NOMO-1 (cell line): ENCODE results near the gene SERINC1.
"Not testable (repeated sequence)": the region's sequence is repeated elsewhere in the genome, so short reads cannot be mapped to it uniquely, and the experiment has no call there.

ENCODE experiments used
- DNase-seq, 2 experiments: peaks; one replicate each; lab custom pipeline; 2025; ENCODE audit not compliant: unreplicated experiment in 2 of 2; lab: John Stamatoyannopoulos, UW

The SERINC1 gene

GRCh38 chr6:122471107-122472021 lies at the start of gene SERINC1:
SERINC1 (minus strand) TSS chr6:122471807; CDS start chr6:122471737, 70 bp downstream.
- peak; percentile 90 to 91 for DNase-seq

DNA sequence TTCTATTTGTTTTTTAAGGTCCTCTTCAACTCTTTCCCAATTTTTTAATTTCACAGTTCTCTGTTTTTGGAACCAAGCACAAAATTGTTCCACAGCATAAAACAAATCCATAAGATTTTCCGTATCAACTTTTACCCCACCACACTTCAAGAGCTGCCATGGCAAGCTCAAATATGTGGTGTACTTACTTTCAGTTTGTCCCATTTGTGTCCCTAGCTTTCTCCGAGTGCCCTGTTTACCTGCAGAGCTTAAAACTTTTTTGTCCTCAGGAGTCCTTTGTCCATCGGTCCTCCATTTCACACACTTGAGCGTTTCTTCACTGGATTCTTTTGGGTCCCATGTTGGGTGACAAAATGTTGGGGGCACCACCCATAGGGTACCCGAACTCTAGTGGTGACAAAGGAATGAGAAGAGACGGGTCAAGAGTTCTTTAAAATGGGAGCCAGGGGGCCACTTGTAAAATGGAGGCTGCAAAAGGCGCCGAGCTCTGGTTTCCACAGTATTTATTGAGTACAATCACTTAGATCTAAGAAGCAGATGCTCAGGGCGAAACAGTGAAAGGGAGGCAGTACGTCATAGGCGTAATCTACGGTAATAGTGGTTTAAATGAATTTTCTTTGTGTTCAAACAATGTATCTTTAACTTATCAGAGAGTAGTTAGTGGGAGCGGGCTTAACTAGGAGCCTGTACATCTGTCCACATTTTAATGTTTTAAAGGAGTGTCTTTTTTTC lies 39.8 kb upstream of the SERINC1 start:
- no peak for DNase-seq

DNA sequence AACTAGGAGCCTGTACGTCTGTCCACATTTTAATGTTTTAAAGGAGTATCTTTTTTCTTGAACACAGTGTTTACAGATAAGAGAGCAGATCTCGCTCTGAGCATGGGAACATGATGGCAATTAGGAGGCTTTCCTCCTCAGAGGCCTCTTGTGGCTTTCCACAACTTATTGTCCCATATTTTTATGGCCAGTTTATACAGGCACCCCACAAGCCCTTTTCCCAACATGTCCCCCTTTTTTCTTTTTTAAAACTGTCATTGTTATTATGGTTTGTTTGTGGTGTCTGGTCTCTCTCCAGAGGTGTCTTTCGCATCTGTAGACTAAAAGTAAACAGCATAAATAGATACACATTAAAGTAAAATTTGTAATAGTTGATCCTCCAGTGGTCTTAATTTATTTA lies 33.6 kb upstream of the SERINC1 start:
- not testable (repeated sequence) for DNase-seq

DNA sequence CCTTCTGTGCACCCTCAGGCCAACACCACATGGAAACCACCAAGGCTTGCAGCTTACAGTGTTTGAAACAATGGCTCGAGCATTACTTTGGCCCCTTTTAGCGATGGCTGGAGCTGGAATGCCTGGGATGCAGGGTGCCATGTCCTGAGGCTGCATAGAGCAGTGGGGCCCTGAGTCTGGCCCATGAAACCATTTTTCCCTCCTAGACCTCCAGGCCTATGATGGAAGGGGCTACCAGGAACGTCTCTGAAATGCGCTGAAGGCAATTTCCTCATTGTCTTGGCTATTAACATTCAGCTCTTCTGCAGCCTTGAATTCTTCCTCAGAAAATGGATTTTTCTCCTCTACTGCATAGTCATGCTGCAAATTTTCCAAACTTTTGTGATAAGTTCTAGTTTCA lies 29.9 kb upstream of the SERINC1 start:
- DNase-seq: no peak

GRCh38 chr6:122495612-122496011 lies 24.0 kb upstream of the SERINC1 start:
- DNase-seq: no peak

DNA sequence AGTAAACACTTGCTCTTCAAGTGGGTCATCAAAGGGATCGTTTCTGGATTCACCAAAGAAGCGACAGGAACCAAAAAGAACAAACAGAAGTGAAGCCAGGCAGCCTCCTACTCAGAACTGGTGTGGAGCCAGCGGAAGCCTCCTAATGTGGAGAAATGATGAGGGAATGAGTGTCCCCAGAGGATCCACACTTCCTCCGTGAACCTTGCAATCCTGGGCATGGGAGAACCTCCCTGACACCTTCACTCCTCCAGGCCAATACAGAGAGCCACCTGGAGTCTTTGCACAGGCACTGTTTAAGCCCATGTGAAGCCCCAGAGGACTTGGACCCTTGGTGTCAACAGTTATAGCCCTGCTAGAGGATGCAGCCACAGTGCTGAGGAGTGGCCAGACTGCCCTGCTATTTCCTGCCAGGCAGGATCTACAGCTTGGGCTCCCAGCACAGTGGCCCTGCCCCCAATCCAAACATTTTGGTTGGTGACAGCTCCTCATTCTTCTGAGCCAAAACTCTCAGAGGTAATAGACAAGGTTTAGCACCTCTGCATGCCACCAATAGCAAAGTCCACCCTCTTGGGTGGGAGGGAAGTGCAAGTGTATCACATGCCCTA lies 23.2 kb upstream of the SERINC1 start:
- DNase-seq: no peak

DNA sequence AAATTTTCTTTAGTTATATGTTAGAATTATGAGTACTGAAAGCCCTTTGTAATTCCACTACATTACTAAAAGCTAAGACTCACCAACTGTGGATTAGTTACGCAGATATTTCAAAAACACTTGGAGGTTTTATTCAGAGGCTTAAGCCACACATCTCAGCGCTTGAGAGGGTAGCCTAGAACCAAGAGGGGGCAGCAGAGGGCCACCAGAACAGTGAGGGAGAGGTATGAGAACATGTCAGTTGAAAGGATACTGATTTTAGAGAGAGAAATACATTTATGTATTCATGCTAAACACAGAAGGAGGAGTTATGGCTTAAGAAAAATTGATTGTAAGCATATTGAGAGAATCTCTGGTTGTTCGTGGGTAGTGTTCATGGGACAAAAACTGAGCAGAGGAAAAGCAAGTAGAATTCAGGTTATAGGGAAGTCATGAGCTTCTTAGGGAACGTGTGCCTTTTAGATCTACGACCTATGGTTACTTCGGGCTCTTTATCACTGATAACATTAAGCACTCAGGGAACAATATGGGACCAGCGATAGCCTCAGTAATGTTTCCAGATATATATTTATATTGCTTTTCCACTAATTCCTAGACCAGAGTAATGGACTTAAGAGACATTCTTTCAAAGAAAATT lies 20.4 kb upstream of the SERINC1 start:
- DNase-seq: peak; percentile 39 to 43

DNA sequence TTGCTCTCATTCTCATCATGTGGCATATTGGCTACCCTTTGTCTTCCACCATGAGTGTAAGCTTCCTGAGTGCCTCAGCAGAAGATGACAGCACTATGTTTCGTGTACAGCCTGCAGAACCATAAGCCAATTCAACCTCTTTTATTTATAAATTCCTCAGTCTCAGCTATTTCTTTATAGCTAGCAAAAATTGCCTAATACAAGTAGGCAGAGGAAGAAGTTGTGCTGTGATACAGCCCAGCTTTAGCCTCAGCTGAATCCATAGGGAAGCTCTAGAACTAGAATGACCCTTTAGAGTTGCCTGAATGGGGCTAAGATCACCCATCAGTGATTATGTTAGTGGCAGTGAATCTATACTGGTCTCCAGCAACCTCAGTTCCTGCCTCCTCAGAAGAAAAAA lies 19.0 kb upstream of the SERINC1 start:
- DNase-seq: no peak

DNA sequence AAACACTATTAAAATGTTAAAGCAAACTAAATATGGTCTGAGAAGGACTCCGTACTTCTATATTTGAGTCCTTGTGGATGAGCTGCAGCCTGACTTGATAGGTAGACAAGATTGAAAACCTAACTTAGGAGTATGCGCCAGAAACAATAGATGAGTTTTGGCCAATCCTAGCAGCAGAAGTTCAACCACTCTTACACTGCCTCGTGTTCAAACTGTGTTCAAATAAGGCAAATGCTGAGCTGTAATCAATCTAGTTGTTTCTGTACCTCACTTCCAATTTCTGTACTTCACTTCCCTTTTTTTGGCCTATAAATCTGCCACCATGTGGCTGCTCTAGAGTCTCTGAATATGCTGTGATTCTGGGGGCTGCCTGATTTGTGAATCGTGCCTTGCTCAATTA lies 13.2 kb upstream of the SERINC1 start:
- DNase-seq: peak; percentile 81 to 82

DNA sequence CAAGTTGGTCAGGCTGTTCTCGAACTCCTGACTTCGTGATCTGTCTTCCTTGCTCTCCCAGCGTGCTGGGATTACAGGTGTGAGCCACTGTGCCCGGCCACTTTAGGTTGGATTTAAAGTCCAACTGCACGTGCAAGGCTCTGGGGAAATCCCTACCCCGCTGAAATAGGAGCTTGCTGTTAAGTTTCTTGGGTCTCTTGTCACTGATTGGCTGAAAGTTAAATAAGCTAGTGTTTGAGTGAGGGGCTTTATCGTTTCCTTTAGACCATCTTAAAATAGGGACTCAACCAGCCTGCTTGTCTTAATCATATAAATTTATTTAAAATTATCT lies 11.1 kb upstream of the SERINC1 start:
- DNase-seq: no peak

DNA sequence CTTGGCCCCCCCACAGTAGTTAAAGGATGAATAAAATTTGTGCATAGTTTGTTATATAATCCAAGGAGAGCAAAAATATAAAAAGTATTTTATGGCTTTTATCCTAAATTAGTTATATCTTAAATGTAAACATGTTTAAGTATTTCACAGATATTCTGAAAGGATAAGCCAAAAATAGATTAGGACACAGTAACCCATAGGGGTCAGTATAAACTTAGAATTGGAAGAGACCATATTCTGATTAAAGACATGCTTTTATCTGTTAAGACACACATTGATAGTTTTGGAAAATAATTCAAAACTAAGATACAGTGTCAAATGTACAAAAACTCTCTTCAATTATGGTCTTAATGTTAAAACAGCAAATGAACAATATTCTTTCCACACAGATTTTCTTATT lies 4.5 kb upstream of the SERINC1 start:
- DNase-seq: peak in 1 of 2 experiments; percentile 39

- peak; percentile 62 to 74 for DNase-seq
These were observed 374 bp upstream of the SERINC1 start for GRCh38 chr6:122472022-122472340.

GRCh38 chr6:122461885-122462284 lies 9.7 kb downstream of the SERINC1 start:
- no peak for DNase-seq

DNA sequence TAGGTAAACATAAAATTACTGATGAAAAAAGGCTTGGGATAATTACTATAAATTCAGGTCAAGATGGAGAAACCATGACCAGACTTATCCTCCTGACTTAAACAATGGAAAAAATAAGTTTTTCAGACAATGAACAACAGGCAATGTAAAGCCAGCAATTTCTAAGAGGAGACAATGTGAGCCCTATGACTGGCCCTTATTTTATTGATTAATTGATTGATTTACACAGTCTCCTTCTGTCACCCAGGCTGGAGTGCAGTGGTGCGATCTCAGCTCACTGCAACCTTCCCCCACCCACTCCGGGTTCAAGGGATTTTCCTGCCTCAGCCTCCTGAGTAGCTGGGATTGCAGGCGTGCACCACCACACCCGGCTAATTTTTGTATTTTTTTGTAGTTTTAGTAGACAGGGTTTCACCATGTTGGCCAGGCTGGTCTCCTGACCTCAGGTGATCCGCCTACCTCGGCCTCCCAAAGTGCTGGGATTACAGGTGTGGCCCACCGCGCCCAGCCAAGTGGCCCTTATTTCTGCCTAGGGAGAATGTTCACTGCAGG lies 11.7 kb downstream of the SERINC1 start:
- DNase-seq: not testable (repeated sequence)

DNA sequence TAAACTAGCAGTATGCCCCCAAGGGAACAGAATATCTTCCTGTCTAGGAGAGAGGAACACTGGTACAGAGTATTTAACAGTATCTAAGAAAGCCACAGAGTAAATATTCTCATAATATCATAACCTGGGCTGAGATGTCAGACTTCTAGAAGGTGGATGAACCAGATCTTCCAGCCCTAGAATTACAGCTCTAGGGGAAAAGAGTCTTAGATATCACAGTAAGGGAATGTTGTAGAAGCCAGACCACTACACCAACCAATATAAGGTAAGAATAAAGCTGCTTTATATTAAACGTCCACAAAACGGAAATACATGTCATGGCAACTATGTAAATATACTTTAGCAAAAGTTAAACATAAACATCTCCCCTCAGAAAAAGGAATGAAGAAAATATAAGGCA lies 12.4 kb downstream of the SERINC1 start:
- DNase-seq: no peak

GRCh38 chr6:122458087-122458486 lies 13.5 kb downstream of the SERINC1 start:
- DNase-seq: no peak

DNA sequence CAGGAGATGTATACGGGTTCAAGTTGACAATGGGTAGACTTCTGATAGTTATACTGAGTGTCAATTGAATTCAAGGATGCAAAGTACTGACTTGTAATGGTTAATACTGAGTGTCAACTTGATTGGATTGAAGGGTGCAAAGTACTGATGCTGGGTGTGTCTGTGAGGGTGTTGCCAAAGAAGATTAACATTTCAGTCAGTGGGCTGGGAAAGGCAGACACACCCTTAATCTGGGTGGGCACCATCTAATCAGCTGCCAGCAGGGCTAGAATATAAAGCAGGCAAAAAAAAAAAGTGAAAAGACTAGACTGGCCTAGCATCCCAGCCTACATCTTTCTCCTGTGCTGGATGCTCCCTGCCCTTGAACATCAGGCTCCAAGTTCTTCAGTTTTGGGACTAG lies 16.5 kb downstream of the SERINC1 start:
- DNase-seq: not testable (repeated sequence)

DNA sequence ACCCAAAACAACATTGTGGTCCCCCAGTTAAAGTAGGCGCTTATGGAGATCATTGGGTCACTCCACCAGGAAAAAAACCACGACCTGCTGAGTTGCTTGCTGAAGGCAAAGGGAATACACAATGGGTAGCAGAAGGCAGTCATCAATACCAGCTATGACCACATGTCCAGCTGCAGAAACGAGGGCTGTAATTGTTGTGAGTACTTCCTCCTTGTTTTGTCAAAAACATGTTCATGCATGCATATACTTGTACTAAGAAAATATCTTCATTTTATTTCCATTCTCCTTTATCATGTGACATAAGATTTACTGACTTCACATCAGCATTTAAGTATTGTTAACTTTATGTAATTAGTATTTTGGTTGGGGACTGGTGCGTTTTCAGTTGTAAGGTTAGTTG lies 16.9 kb downstream of the SERINC1 start:
- no peak for DNase-seq

DNA sequence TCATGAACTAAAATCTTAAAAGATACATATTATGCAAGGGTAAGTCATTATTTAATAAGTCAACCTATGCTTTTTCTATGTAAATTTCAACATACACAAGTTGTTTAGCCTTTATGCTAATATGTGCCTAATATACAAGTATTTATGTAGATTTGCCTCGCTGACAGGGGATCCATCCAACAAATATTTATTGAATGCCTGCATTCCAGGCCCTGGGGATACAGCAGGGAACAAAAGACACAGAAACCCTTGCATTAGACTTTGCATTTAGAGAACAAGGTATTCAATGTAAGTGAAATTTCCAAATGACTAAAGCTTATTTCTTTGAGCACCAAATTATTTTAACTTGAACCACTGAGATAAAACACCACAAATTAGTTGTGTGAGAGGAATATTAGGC lies 19.1 kb downstream of the SERINC1 start:
- no peak for DNase-seq

DNA sequence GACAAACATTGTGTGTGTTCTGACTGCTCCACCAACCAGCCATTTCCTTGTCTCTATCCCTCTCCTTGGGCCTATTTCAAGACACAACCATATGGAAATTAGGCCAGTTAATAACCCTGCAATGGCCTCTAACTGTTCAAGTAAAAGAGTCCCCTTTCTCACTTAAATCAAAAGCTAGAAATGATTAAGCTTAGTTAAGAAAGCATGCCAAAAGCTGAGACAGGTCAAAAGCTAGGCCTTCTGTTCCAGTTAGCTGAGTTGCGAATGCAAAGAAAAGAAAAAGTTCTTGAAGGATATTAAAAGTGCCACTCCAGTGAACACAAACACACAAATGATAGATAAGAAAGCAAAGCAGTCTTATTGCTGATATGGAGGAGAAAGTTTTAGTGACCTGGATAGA lies 22.5 kb downstream of the SERINC1 start:
- DNase-seq: no peak

- no peak for DNase-seq
These were observed 26.3 kb downstream of the SERINC1 start for GRCh38 chr6:122445274-122445673.
